Memory B cell (primary cell): Measurements from ENCODE around the gene LRMDA.
"Not testable (repeated sequence)": the region's sequence is repeated elsewhere in the genome, so short reads cannot be mapped to it uniquely, and the experiment has no call there.

Experiments
- ATAC-seq: fragments of 150-1000 bp; cut with Tn5 transposase; 2 replicates; pipeline ENCODE4 v1.10.0; 2021; ENCODE audit warnings: low read depth, mild to moderate bottlenecking, moderate library complexity
- DNase-seq, 2 donors: peaks; one replicate each; pipeline ENCODE4 v3.0.0; 2022; ENCODE audit warnings: low spot score in 2 of 2
- H3K27ac Mint-ChIP-seq: one replicate; pipeline ENCODE4 v1.8.0; 2022; ENCODE audit warnings: mild to moderate bottlenecking, moderate library complexity, mixed read lengths
- H3K27me3 Mint-ChIP-seq: one replicate; pipeline ENCODE4 v1.8.0; 2022; ENCODE audit warnings: mixed read lengths
- H3K36me3 Mint-ChIP-seq: one replicate; pipeline ENCODE4 v1.8.0; 2022; ENCODE audit warnings: mild to moderate bottlenecking, mixed read lengths
- H3K4me1 Mint-ChIP-seq: one replicate; pipeline ENCODE4 v1.8.0; 2022; ENCODE audit warnings: mixed read lengths
- H3K4me3 Mint-ChIP-seq: one replicate; pipeline ENCODE4 v1.8.0; 2022; ENCODE audit warnings: mild to moderate bottlenecking, moderate library complexity, mixed read lengths
- H3K9me3 Mint-ChIP-seq: one replicate; pipeline ENCODE4 v1.8.0; 2022; ENCODE audit warnings: mixed read lengths

LRMDA gene

DNA sequence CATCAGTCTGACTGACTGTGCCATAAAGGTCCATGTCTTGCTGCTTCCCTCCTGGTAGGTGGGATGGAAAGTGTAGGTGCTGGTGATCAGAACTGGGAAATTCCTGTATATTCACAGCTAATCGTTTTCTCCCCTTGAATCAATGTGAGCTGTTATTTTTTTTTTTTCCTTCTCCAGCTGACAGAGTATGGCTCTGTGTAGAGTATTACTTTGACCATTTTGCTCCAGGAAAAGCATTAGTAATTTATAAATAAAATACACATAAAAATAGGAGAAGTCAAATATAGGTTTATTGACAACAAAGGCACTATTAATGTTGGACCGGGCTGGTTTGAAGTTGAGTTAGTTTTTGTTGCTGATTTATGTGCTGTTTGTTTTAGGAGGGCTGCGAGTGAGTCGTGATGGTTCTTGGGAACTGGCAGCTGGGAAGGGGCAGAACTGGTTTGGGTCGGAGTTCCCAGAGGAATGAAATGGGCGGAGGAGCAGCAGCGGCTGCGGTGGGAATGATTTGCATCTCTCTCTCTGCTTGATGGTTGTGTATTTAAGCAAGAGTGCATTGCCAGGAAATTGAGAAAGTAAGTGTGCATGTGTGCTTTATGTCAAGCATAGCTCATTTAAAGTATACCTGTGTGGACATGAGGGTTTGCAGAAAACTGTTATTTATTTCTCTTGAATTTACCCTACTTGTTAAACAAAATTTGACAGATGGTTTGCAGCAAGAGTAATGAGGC lies 80.9 kb downstream of the LRMDA start:
- no peaks in the 10 kb centered on the region for H3K4me1 Mint-ChIP-seq
- H3K27me3 Mint-ChIP-seq = peaks cover 6% of the 10 kb centered on the region
- no peaks in the 10 kb centered on the region for H3K36me3 Mint-ChIP-seq
- ATAC-seq = no peak
- H3K27ac Mint-ChIP-seq = no peak overlapping the region
- DNase-seq = no peak
- H3K4me3 Mint-ChIP-seq = no peak overlapping the region
- H3K9me3 Mint-ChIP-seq = peaks cover 8% of the 10 kb centered on the region

DNA sequence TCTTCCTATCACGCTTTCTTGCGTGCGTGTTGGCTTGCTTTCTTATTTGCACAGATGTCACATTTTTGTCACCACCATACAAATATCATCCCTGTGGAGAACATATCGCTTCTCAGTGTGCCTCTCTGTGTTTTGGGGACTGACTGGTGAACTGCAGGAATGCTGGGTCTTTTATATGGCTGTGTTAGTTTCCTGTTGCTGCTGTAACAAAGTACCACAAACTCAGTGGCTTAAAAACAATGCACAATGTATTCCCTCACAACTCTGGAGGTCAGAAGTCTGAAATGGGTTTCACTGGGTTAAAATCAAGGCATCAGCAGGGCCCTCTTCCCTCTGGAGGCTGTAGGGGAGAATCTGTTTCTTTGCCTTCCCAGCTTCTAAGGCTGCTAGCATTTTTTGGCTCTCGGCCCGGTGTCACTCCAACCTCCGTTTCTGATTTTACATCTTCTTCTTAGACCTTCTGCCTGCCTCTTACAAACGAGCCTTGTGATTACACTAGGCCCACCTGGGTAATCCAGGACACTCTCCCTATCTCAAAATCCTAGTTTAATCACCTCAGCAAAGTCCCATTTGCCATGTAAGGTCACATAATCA lies 82.0 kb downstream of the LRMDA start:
- ATAC-seq = no peak
- Mint-ChIP-seq H3K9me3 (peaks cover 8% of the 10 kb centered on the region), H3K36me3 (no peaks in the 10 kb centered on the region), H3K4me1 (no peaks in the 10 kb centered on the region), H3K27me3 (peaks cover 6% of the 10 kb centered on the region), H3K27ac (no peak overlapping the region), H3K4me3 (no peak overlapping the region)
- DNase-seq = no peak

DNA sequence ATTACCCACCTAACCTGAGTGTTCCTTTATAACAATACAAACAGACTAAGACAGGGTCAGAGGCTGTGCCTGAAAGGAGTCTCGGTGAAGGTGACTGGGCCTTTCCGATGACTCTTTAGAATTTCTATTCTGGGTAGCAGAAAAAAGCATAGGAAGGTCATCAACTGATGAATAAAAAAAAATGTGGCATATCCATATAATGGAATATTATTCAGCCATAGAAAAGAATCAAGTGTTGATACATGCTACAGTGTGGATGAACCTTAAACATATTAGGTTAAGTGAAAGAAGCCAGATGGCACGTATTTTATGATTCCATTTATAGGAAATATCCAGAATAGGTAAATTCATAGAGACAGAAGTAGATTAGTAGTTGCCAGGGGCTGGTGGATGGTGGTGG lies 83.4 kb downstream of the LRMDA start:
- no peaks in the 10 kb centered on the region for H3K4me1 Mint-ChIP-seq
- no peaks in the 10 kb centered on the region for H3K36me3 Mint-ChIP-seq
- H3K27me3 Mint-ChIP-seq = peaks cover 6% of the 10 kb centered on the region
- H3K27ac Mint-ChIP-seq = no peak overlapping the region
- peaks cover 8% of the 10 kb centered on the region for H3K9me3 Mint-ChIP-seq
- DNase-seq = no peak
- H3K4me3 Mint-ChIP-seq = no peak overlapping the region
- ATAC-seq = no peak

DNA sequence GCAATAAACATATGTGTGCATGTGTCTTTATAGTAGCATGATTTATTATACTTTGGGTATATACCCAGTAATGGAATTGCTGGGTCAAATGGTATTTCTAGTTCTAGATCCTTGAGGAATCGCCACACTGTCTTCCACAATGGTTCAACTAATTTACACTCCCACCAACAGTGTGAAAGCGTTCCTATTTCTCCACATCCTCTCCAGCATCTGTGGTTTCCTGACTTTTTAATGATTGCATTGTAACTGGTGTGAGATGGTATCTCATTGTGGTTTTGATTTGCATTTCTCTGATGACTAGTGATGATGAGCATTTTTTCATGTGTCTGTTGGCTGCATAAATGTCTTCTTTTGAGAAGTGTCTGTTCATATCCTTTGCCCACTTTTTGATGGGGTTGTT lies 84.7 kb downstream of the LRMDA start:
- not testable (repeated sequence) for ATAC-seq, H3K36me3 Mint-ChIP-seq, H3K4me1 Mint-ChIP-seq, H3K27me3 Mint-ChIP-seq, H3K27ac Mint-ChIP-seq, DNase-seq, H3K4me3 Mint-ChIP-seq
- peaks cover 10% of the 10 kb centered on the region for H3K9me3 Mint-ChIP-seq

DNA sequence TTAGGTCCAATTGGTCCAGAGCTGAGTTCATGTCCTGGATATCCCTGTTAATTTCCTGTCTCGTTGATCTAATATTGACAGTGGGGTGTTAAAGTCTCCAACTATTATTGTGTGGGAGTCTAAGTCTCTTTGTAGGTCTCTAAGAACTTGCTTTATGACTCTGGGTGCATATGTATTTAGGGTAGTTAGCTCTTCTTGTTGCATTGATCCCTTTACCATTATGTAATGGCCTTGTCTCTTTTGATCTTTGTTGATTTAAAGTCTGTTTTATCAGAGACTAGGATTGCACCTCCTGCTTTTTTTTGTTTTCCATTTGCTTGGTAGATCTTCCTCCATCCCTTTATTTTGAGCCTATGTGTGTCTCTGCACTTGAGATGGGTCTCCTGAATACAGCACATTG lies 87.8 kb downstream of the LRMDA start:
- not testable (repeated sequence) for DNase-seq, H3K4me1 Mint-ChIP-seq, H3K9me3 Mint-ChIP-seq, ATAC-seq, H3K4me3 Mint-ChIP-seq, H3K27ac Mint-ChIP-seq, H3K27me3 Mint-ChIP-seq, H3K36me3 Mint-ChIP-seq

DNA sequence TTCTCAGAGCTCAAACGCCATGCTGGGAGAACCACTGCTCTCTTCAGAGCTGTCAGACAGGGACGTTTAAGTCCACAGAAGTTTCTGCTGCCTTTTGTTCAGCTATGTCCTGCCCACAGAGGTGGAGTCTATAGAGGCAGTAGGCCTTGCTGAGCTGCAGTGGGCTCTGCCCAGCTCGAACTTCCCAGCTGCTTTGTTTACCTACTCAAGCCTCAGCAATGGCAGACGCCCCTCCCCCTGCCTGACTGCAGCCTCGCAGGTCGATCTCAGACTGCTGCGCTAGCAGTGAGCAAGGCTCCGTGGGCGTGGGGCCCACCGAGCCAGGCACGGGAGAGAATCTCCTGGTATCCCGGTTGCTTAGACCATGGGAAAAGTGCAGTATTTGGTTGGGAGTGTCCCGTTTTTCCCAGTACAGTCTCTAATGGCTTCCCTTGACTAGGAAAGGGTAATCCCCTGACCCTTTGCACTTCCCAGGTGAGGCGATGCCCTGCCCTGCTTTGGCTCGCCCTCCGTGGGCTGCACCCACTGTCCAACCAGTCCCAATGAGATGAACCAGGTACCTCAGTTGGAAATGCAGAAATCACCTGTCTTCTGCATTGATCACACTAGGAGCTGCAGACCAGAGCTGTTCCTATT lies 89.9 kb downstream of the LRMDA start:
- H3K9me3 Mint-ChIP-seq, H3K27ac Mint-ChIP-seq, H3K4me3 Mint-ChIP-seq, H3K4me1 Mint-ChIP-seq, ATAC-seq, H3K36me3 Mint-ChIP-seq, DNase-seq, H3K27me3 Mint-ChIP-seq: not testable (repeated sequence)

DNA sequence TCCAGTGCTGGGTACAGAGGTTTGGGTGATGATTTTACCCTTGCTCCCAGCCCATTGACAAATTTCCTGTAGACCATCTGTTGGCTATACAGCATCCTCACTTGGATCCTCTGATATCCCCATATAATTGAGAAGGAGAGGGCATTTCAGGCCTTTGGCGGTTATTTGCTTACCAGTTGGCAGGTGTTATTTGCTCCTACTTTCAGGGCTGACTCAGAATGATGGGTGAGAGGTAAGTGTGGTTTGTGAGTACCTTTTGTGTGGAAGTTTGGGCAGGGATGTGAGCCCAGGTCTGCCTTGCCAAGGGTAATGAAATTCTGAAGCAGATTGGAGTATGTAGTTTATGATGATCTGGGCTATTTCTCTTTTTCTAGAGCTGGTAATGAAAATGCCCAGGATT lies 93.6 kb downstream of the LRMDA start:
- Mint-ChIP-seq H3K36me3 (no peaks in the 10 kb centered on the region), H3K4me3 (no peak overlapping the region), H3K27me3 (peaks cover 12% of the 10 kb centered on the region), H3K4me1 (no peaks in the 10 kb centered on the region), H3K27ac (no peak overlapping the region), H3K9me3 (peaks cover 6% of the 10 kb centered on the region)
- DNase-seq = no peak
- no peak for ATAC-seq

DNA sequence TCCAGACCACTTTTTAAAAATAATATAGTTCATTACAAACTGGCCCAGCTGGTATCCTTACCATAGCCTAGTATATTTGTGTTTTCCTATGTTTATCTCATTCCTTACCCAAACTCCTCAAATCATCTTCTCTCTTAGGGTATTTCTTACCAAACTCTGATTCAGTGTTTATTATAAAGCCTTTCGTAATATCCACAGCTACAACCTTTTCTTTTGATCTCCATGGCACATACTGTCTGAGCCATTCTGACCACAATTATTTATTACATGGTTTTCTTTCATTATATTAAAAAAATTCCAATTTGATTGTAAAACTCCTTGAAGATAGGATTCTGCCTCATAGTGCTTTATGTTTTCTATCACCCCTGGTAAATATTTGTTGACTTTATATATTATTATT lies 94.2 kb downstream of the LRMDA start:
- no peak for DNase-seq
- H3K4me3 Mint-ChIP-seq = no peak overlapping the region
- no peak for ATAC-seq
- H3K9me3 Mint-ChIP-seq = peaks cover 4% of the 10 kb centered on the region
- H3K27me3 Mint-ChIP-seq = peaks cover 9% of the 10 kb centered on the region
- no peaks in the 10 kb centered on the region for H3K4me1 Mint-ChIP-seq
- H3K36me3 Mint-ChIP-seq = no peaks in the 10 kb centered on the region
- no peak overlapping the region for H3K27ac Mint-ChIP-seq

DNA sequence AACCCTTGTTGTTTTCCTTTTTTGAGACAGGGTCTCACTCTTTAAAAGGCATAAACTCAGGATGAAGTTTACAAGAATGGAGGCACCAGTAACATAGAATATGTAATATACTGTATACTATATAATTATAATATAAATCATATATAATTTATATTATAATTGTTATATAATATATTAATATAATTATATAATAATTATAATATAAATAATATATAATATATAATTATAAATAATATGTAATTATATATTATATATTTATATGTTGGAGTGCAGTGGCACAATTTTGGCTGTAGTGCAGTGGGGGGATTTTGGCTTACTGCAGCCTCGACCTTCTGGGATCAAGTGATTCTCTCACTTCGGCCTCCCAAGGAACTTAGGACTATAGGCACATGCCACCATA lies 96.1 kb downstream of the LRMDA start:
- ATAC-seq (no peak), DNase-seq (no peak)
- Mint-ChIP-seq H3K9me3 (peaks cover 7% of the 10 kb centered on the region), H3K4me3 (no peak overlapping the region), H3K27me3 (peaks cover 10% of the 10 kb centered on the region), H3K4me1 (no peaks in the 10 kb centered on the region), H3K36me3 (no peaks in the 10 kb centered on the region), H3K27ac (no peak overlapping the region)

DNA sequence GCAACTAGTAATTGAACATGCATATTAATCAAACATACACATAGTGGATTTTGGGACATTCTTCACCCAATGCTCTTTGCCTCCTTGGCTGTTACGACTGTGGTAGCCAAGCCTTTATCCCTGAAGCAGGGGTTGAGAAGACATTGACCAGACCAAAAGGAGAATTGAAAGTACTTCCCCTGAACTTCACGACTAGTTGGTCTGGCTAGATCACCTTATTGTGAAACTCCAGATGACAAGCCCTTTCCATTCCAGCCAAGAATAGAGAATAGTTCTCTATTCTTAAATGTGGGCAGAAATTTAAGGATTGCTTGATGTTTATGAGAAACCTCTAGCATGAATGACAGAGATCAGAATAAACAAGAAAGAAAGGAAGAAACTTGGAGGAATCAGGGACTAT lies 97.0 kb downstream of the LRMDA start:
- peaks cover 7% of the 10 kb centered on the region for H3K9me3 Mint-ChIP-seq
- no peak overlapping the region for H3K27ac Mint-ChIP-seq
- peaks cover 10% of the 10 kb centered on the region for H3K27me3 Mint-ChIP-seq
- DNase-seq (no peak), ATAC-seq (no peak)
- H3K36me3 Mint-ChIP-seq = no peaks in the 10 kb centered on the region
- no peaks in the 10 kb centered on the region for H3K4me1 Mint-ChIP-seq
- H3K4me3 Mint-ChIP-seq = no peak overlapping the region

DNA sequence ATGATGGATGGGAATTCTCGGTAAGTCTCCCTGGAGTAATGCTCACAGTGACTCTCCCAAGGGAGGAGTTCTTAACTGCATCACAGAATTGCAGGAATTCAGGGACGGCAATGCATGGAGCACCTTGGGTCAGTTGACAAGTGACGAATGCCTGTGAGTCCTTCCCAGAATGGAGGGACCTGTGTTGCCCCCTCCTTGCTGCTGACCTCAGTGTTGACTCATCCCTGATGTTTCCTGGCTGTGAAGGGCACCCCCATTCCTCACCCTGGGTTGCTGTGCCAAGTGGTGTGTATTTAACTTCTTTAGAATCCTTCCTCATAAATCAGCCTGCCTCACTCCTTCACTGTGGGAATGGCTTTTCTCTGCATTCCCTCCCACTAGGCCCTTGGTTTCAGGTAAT lies 98.9 kb downstream of the LRMDA start:
- Mint-ChIP-seq H3K27ac (no peak overlapping the region), H3K4me1 (no peaks in the 10 kb centered on the region), H3K9me3 (peaks cover 4% of the 10 kb centered on the region), H3K36me3 (no peaks in the 10 kb centered on the region), H3K27me3 (peaks cover 4% of the 10 kb centered on the region), H3K4me3 (no peak overlapping the region)
- ATAC-seq (no peak), DNase-seq (no peak)

DNA sequence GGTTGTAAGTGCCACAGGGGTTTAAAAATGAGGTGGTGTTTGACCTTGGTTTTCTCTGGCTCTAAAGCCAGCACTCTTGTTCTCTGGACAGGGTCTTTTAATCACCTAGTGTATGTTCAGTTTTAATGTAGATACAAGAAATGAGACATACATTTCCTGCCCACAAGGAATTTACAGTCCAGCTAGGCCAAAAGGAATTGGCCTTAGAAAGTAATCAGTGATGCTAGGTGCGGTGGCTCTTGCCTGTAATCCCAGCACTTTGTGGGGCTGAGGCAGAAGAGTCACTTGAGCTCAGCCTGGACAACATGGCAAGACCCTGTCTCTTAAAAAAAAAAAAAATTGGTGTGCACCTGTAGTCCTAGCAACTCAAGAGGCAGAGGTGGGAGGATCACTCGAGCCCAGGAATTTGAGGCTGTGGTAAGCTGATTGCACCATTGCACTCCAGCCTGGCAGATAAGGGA lies 100.2 kb downstream of the LRMDA start:
- H3K4me1 Mint-ChIP-seq = no peaks in the 10 kb centered on the region
- H3K36me3 Mint-ChIP-seq = no peaks in the 10 kb centered on the region
- no peak overlapping the region for H3K27ac Mint-ChIP-seq
- no peak overlapping the region for H3K4me3 Mint-ChIP-seq
- no peak for DNase-seq
- ATAC-seq = no peak
- peaks cover 4% of the 10 kb centered on the region for H3K9me3 Mint-ChIP-seq
- peaks cover 4% of the 10 kb centered on the region for H3K27me3 Mint-ChIP-seq

DNA sequence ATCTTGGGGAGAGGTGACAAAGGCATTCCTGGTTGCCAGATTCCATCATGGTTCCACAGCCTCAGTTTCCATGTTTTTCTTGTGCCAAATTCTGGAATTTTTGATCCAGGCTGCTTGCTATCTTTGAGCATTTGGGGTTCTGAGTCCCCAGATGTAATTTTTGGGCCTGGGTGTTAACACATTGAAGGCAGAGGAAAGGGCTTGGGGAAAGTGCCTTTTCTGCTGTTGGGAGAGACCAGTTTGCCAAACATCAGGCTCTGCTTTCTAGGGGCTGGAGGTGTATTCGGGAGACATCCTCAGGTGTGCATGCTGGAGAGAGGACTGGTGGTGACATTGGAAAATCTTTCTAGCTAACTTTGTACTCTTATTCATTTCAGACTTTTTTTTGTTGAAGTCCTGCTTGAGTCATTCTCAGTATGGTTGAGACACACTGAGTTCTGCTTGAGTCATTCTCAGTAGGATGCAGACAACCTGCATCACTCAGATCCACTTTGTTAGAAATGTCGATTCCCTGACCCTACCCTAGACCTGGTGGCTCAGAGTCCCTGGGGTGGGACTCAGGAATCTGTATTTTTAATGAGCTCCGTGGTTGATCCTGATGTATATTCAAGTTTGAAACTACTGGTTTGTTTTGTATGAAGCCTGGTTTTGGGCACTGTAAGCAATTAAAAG lies 101.0 kb downstream of the LRMDA start:
- H3K9me3 Mint-ChIP-seq = peaks cover 4% of the 10 kb centered on the region
- DNase-seq = no peak
- ATAC-seq = no peak
- H3K27ac Mint-ChIP-seq = no peak overlapping the region
- no peaks in the 10 kb centered on the region for H3K36me3 Mint-ChIP-seq
- H3K4me1 Mint-ChIP-seq = no peaks in the 10 kb centered on the region
- no peak overlapping the region for H3K4me3 Mint-ChIP-seq
- peaks cover 4% of the 10 kb centered on the region for H3K27me3 Mint-ChIP-seq

DNA sequence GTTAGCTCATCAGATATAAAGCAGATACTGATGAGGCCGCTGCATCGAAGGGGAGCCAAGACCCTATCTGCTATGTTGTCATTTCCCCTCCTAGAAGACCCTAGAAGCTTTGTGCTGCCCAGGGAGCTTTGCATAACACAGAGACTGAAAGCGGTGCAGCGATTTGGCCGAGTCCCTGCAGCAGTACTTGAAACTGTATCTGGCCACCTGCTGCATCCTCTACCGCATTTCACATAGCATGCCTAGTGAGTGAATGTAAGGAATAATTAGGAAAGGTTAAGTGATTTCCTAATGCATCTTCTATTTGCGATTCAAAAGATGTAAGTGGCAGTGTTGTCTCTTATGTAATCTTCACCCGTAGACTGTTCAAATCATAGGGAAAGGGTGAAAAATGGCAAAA lies 106.7 kb downstream of the LRMDA start:
- ATAC-seq (no peak), DNase-seq (no peak)
- H3K36me3 Mint-ChIP-seq = no peaks in the 10 kb centered on the region
- H3K27me3 Mint-ChIP-seq = peaks cover 5% of the 10 kb centered on the region
- no peaks in the 10 kb centered on the region for H3K4me1 Mint-ChIP-seq
- no peaks in the 10 kb centered on the region for H3K9me3 Mint-ChIP-seq
- no peak overlapping the region for H3K4me3 Mint-ChIP-seq
- H3K27ac Mint-ChIP-seq = no peak overlapping the region
